ENCODE measurements around the gene GANAB.
"Not testable (repeated sequence)": the region's sequence is repeated elsewhere in the genome, so short reads cannot be mapped to it uniquely, and the experiment has no call there.

Gene GANAB

GRCh38 chr11:62667460-62667859, 21.0 kb upstream of the GANAB start:
- no peak for DNase-seq (ENCODE audit: low read depth)

DNA sequence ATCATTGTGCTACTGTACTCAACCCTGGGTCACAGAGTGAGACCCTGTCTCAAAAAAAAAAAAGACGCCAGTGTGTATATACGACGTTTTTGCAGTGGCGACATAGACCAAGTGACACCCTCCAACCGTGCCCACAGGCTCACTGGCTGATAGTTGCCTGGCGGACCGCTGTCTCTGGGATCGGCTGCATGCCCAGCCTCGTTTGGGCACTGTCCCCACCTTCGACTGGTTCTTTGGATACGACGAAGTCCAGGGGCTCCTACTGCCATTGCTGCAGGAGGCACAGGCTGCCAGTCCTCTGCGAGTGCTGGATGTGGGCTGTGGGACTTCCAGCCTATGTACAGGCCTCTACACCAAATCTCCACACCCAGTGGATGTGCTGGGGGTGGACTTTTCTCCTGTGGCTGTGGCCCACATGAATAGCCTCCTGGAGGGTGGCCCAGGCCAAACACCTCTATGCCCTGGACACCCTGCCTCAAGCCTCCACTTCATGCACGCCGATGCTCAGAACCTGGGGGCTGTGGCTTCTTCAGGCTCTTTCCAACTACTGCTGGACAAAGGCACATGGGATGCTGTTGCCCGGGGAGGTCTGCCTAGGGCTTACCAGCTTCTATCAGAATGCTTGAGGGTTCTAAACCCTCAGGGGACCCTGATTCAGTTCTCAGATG, 20.0 kb upstream of the GANAB start:
- DNase-seq (ENCODE audit: low read depth), result no peak

GRCh38 chr11:62665599-62666258, 19.3 kb upstream of the GANAB start:
- DNase-seq (ENCODE audit: low read depth), result peak; percentile 38

DNA sequence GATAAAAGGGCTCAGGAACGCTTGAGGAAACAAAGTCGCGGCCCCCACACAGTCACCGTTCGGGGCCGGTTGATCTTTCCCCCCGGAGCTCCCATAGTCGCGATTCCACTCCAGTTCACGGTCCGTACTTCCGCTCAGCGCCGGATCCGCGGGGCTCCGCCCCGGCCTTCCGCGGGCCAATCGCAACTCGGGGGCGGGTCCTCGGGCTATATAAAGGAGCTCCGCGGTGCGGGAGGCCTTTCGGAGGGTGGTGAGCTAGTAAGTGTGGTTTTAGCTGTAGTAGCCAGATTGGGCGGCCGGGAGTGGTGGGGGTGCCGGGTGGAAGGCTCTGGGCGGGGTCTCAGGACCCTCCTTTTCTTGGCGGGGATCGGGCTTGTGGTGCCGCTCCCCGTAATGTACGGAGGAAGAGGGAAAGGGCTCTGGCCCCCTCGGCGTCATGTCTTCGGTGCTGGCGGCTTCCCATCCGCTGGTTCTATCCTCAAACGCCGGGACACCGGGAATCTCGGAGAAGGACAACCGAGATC, 18.7 kb upstream of the GANAB start, which contains the start of the genes C11orf98 and CSKMT:
TSS of gene C11orf98 (minus strand) at position 136 of the 524 bp plus-strand sequence. CDS start at position 95, 41 bp downstream.
TSS of gene CSKMT (plus strand) at position 238 of the 524 bp plus-strand sequence. CDS start 568 bp downstream, outside the sequence.
- DNase-seq (ENCODE audit: low read depth), result peak; percentile 92

- peak; percentile 37 for DNase-seq (ENCODE audit: low read depth)
Observed at GRCh38 chr11:62664405-62665074, 18.1 kb upstream of the GANAB start.

- no peak for DNase-seq (ENCODE audit: low read depth)
Observed at GRCh38 chr11:62656796-62657429, 10.5 kb upstream of the GANAB start.

DNA sequence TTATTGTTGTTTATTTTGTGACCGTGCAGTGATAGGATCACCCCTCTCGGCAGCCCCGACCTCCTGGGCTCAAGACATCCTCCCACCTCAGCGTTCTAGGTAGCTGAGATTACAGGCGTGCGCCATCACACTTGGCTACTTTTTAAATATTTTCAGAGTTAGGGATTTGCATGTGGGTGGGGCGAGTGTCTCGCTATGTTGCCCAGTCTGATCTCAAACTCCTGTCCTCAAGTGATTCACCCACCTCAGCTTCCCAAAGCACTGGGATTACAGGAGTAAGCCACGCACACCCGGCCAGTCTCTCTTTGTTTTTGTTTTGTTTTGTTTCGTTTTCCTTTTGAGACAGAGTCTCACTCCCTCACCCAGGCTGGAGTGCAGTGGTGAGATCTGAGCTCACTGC, 7.9 kb upstream of the GANAB start:
- DNase-seq (ENCODE audit: low read depth), result no peak

- peak; percentile 56 for DNase-seq (ENCODE audit: low read depth)
Observed at GRCh38 chr11:62652161-62653006, 6.0 kb upstream of the GANAB start.

GRCh38 chr11:62650283-62650682, 3.9 kb upstream of the GANAB start:
- DNase-seq (ENCODE audit: low read depth), result not testable (repeated sequence)

GRCh38 chr11:62649486-62649885, 3.1 kb upstream of the GANAB start:
- no peak for DNase-seq (ENCODE audit: low read depth)

- DNase-seq (ENCODE audit: low read depth), result no peak
Observed at GRCh38 chr11:62648967-62649364, 2.6 kb upstream of the GANAB start.

DNA sequence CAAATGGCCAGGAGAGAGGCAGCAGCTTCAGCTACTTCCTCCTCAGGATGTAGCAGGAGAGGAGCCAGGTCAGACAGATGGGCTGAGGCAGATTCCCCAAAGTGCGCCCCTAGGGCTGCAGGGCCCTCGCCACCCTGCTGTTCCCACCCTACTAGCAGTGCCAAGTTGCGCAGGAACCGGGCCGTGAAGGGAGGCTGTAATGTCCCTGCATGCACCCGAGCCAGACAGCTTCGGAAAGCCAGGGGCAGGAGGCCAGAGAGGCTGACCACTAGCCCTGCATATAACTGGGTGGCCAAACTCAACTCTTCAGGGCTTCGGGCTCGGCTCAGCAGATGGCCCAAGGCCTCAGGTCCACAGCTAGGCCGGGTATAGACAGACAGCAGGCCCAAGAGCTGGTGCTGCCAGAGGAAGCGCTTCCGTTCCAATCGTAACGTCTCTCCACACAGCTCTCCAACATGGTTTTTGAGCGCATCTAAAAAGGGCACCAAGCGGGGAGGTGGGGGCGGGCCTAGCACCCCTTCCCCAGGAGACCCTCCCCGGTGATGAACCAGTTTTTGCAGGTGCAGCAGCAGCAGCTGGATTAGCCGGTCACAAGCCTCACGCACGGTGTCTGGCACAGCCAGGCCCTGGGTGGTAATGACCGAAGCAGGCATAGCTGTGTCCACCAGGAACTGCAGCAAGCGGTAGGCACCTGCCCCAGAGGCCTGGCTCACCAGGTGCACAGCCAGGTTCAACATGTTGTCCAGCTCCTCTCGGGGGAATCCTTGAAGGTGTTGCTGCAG, 2.0 kb upstream of the GANAB start:
- no peak for DNase-seq (ENCODE audit: low read depth)

DNA sequence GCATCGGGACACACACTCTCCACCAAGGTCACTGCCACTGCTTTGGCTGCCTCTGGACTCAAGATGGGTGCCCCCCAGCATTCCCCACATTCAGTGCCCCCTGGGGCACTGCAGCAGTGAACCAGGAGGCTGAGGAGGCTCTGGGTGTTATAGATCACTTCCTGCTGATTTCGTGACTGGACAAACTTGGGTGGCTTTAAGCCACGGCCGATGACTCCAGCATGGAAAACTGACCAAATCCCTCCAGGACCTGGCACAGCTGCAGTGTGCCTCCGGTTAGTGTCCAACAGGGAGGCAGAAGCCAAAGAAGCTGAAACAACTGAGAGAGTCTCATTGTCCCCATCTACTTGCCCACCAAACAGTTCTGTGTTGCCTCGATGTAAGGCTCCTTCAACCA, 1.2 kb upstream of the GANAB start:
- DNase-seq (ENCODE audit: low read depth), result no peak

GRCh38 chr11:62646825-62647608, 604 bp upstream of the GANAB start:
- no peak for DNase-seq (ENCODE audit: low read depth)

GRCh38 chr11:62645671-62645945, 805 bp downstream of the GANAB start:
- no peak for DNase-seq (ENCODE audit: low read depth)

- no peak for DNase-seq (ENCODE audit: low read depth)
Observed at GRCh38 chr11:62644220-62644619, 2.2 kb downstream of the GANAB start.

DNA sequence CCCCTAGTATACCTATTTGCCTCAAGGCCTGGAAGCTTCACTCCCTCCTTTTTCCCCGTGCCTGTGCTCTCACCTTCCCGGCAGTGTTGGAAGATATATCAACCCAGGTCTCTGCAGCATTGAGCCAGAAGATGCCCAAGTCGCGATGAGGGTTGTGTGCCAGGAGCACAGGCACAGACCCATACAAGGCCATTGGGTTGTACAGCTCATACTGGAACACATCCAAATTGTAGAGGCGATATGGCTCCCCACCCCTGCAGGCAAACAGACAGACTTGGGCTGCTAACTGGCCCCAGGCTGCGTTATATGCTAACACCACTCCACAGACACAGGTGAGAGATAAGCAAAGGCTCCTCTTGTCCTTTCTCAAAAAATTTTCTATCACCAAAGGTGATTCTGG, 13.9 kb downstream of the GANAB start:
- DNase-seq (ENCODE audit: low read depth), result no peak

- DNase-seq (ENCODE audit: low read depth), result no peak
Observed at GRCh38 chr11:62627713-62628112, 18.7 kb downstream of the GANAB start.

GRCh38 chr11:62622476-62623089, 23.8 kb downstream of the GANAB start:
- no peak for DNase-seq (ENCODE audit: low read depth)

Measured in T follicular helper cell (primary cell).